Testis (tissue), 3 donors: ENCODE data around the gene ARHGAP27. TPM values are rescaled to one million over a fixed set of nuclear protein-coding genes. Genes with fewer than 3 reads are reported as not detected.

Source experiments
- DNase-seq: peaks from one replicate; pipeline ENCODE4 v3.0.0-alpha.2; 2019
- H3K27ac ChIP-seq, 2 donors: fragments of 200-600 bp; sonication (generic); one replicate each; pipeline ENCODE4 v1.5.1; 2019
- H3K27me3 ChIP-seq: fragments of 200-600 bp; sonication (generic); one replicate; pipeline ENCODE4 v1.5.1; 2019
- H3K36me3 ChIP-seq: fragments of 200-600 bp; sonication (generic); one replicate; pipeline ENCODE4 v1.5.1; 2017; ENCODE audit warnings: low read depth; ENCODE audit errors: missing control alignments
- H3K4me1 ChIP-seq: fragments of 200-600 bp; sonication (generic); one replicate; pipeline ENCODE4 v1.5.1; 2019
- H3K4me3 ChIP-seq, 2 donors: fragments of 200-600 bp; sonication (generic); one replicate each; pipeline ENCODE4 v1.5.1; 2017 to 2019
- H3K9me3 ChIP-seq: fragments of 200-600 bp; sonication (generic); one replicate; pipeline ENCODE4 v1.5.1; 2017
- POLR2A ChIP-seq: fragments of 450-650 bp; IDR thresholded peaks from one replicate; pipeline ENCODE4 v1.6.1; 2017; ENCODE audit warnings: antibody characterized with exemption, mild to moderate bottlenecking, moderate library complexity
- WGBS, 2 donors: methylation state at CpG; one replicate each; pipeline ENCODE4 v1.1.5; 2018; 5-methylcytosine and 5-hydroxymethylcytosine counted together
- intact Hi-C: fragments of 100-400 bp; cut with DNase I; formaldehyde crosslinking; loops from one replicate; pipeline ENCODE4 v1.15.1; 2023; ENCODE audit warnings: low total_unique reads
- polyA plus RNA-seq: library from polyadenylated mRNA; stranded (reverse); fragments of 350-450 nt; fragmentation: Illumina TruSeq; extraction: RNeasy Lipid Tissue Mini Kit (QIAGEN cat#74804); gene quantifications from one replicate; pipeline ENCODE4 v1.2.3, GENCODE V29; 2014; ENCODE audit warnings: low read depth, low replicate concordance; ENCODE audit not compliant: insufficient read depth
- total RNA-seq, 2 donors: library from RNA; depleted of rRNA; stranded (reverse); fragments of >200 nt; gene quantifications; one replicate each; pipeline ENCODE4 v1.2.3, GENCODE V29; 2016
- TF ChIP-seq, protein P1 (sequence below), 3 experiments: fragments of 450-650 bp in 2 of 3; fragments of 200-600 bp in 1 of 3; sonication (generic) in 1 of 3; IDR thresholded peaks; one replicate each; pipeline ENCODE4 v1.5.1; 2016 to 2019; ENCODE audit warnings: antibody characterized with exemption in 3 of 3, mild to moderate bottlenecking in 2 of 3, moderate library complexity in 1 of 3

ARHGAP27 gene
- total and polyA plus RNA-seq, 3 donors from 2014 or later = 17.7 to 22.8 (median 21.4) TPM

DNA sequence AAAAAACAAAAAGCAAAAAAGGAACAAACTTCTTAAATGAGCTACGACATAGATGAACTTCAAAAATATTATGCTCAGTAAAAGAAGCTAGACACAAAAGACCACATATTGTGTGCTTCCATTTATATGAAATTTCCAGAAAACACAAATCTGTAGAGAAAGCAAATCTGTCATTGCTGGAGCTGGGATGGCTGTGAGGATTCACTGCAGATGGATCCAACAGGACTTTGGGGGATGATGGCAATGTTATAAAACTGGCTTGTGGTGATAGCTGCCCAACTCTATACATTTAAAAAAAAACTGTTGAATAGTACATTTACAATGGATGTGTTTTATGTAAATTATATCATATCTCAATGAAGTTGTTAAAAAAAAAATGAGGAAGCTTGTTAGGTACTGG, 63.2 kb downstream of the ARHGAP27 start:
- DNase-seq = no peak
- no peak for TF ChIP-seq POLR2A
- TF ChIP-seq, protein P1, sequence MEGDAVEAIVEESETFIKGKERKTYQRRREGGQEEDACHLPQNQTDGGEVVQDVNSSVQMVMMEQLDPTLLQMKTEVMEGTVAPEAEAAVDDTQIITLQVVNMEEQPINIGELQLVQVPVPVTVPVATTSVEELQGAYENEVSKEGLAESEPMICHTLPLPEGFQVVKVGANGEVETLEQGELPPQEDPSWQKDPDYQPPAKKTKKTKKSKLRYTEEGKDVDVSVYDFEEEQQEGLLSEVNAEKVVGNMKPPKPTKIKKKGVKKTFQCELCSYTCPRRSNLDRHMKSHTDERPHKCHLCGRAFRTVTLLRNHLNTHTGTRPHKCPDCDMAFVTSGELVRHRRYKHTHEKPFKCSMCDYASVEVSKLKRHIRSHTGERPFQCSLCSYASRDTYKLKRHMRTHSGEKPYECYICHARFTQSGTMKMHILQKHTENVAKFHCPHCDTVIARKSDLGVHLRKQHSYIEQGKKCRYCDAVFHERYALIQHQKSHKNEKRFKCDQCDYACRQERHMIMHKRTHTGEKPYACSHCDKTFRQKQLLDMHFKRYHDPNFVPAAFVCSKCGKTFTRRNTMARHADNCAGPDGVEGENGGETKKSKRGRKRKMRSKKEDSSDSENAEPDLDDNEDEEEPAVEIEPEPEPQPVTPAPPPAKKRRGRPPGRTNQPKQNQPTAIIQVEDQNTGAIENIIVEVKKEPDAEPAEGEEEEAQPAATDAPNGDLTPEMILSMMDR (IDR thresholded peaks at IDR 0.05) = no peak
- no peaks in the 10 kb centered on the region for H3K36me3 ChIP-seq
- no peaks in the 10 kb centered on the region for H3K9me3 ChIP-seq
- intact Hi-C loops = no loop called here
- H3K27ac ChIP-seq = no peak overlapping the region
- no peak overlapping the region for H3K4me3 ChIP-seq
- peaks cover 17% of the 10 kb centered on the region for H3K4me1 ChIP-seq
- WGBS, 2 donors = 83 to 87% methylated on average over 1 of the region's 1 CpG
- no peaks in the 10 kb centered on the region for H3K27me3 ChIP-seq

DNA sequence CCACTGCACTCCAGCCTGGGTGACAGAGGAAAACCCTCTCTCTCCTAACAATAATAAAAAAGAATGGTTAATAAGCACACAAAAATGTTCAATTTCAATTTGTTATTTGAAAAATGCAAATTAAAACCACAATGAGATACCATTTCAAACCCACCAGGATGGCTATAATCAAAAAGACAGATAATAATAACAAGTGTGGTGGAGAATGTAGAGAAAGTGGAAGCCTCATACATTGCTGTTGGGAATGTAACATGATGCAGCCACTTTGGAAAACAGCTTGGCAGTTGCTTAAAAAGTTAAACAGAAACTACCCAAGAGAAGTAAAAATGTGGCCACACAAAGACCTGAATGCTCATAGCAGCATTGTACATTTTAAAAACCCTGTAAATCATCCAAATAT, 64.0 kb downstream of the ARHGAP27 start:
- H3K27me3 ChIP-seq = no peaks in the 10 kb centered on the region
- H3K4me1 ChIP-seq = peaks cover 10% of the 10 kb centered on the region
- no peaks in the 10 kb centered on the region for H3K36me3 ChIP-seq
- H3K27ac ChIP-seq = no peak overlapping the region
- H3K4me3 ChIP-seq = no peak overlapping the region
- H3K9me3 ChIP-seq = no peaks in the 10 kb centered on the region
- intact Hi-C loops = no loop called here
- no peak for DNase-seq
- no peak for TF ChIP-seq POLR2A
- TF ChIP-seq, protein P1 (IDR thresholded peaks at IDR 0.05) = no peak

DNA sequence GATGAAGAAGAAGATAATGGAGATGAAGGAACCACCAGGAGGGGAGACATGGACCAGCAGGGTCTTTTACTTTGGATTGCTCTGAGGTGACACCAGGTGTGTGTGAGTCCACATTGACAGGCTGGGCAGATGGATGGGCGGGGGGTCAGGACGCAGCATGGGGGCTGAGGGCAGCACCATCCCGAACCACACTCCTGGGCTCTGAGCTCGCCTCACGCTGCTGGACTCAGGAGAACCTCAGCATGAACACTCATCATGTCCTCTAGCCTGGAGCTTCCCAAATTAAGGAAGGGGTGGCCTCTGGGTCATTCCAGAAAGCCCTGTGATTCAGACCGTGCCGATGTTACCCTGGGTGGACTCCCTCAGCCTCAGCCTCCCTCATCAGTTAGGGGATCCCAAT, 65.5 kb downstream of the ARHGAP27 start:
- H3K9me3 ChIP-seq = no peaks in the 10 kb centered on the region
- H3K4me1 ChIP-seq = peaks cover 5% of the 10 kb centered on the region
- TF ChIP-seq, protein P1 (IDR thresholded peaks at IDR 0.05) = no peak
- TF ChIP-seq POLR2A = no peak
- DNase-seq = no peak
- 90 to 100% methylated on average over 5 to 7 of the region's 7 CpGs for WGBS, 2 donors
- H3K27me3 ChIP-seq = no peaks in the 10 kb centered on the region
- no peak overlapping the region for H3K27ac ChIP-seq
- H3K36me3 ChIP-seq = no peaks in the 10 kb centered on the region
- intact Hi-C loops = no loop called here
- H3K4me3 ChIP-seq = no peak overlapping the region

DNA sequence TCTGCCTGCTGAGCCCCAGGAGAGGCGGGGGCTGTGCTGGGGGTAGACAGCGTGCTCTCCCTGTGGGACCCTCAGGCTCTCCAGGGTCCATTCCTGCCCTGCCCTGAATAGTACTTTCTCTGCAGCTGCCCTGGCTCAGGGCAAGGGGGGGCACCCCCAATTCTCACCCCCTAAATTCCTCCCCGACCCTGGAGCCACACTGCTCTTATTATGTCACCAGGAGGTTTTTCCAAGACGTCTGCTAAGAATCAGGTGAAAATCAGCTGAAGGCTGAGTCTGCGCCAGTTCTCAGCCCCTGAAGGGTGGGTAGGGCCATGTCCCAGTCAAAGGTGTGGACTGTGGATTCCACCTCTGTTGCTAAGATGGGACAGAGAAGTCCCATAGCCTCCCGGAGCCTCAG, 66.0 kb downstream of the ARHGAP27 start:
- WGBS, 2 donors = 89 to 92% methylated on average over 6 of the region's 6 CpGs
- Histone ChIP-seq H3K27ac (no peak overlapping the region), H3K4me1 (no peaks in the 10 kb centered on the region), H3K27me3 (no peaks in the 10 kb centered on the region), H3K9me3 (no peaks in the 10 kb centered on the region), H3K36me3 (no peaks in the 10 kb centered on the region), H3K4me3 (no peak overlapping the region)
- intact Hi-C loops = no loop called here
- TF ChIP-seq POLR2A = no peak
- TF ChIP-seq, protein P1 (IDR thresholded peaks at IDR 0.05) = no peak
- DNase-seq = no peak

DNA sequence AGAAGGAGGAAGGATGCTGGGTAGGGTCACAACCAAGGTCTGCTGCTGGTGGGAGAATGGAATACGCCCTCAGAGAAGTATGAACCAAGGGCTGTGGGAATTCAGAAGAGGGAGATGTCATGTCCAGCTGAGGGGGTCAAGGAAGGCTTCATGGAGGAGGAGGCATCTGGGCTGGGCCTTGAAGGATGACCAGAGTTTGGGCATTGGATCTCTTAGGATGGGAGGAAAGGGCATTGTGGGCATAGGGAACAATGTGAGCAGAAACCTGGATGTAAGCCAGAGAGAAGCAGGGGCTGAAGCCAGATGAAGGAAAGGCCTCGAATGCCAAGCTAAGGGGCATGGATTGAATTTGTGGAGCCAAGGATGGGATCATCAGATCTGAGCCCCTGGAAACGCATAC, 66.6 kb downstream of the ARHGAP27 start:
- Histone ChIP-seq H3K4me1 (no peaks in the 10 kb centered on the region), H3K4me3 (no peak overlapping the region), H3K27me3 (no peaks in the 10 kb centered on the region), H3K27ac (no peak overlapping the region), H3K36me3 (no peaks in the 10 kb centered on the region), H3K9me3 (no peaks in the 10 kb centered on the region)
- DNase-seq = no peak
- intact Hi-C loops = no loop called here
- WGBS, 2 donors = 72 to 84% methylated on average over 3 of the region's 3 CpGs
- no peak for TF ChIP-seq POLR2A
- TF ChIP-seq, protein P1 (IDR thresholded peaks at IDR 0.05) = no peak
